Neural cell (in vitro differentiated cells): Measurements from ENCODE around the gene ACYP2. TPM values are rescaled to one million over a fixed set of nuclear protein-coding genes. Genes with fewer than 3 reads are reported as not detected.

Experiments used
- H2AFZ ChIP-seq: fragments of 200-600, 300-800 bp; sonication (generic), shearing (Covaris generic); 2 replicates; pipeline ENCODE4 v1.6.0; 2014; ENCODE audit warnings: low read depth, mild to moderate bottlenecking, antibody characterized with exemption, low read length, moderate library complexity
- H3F3A ChIP-seq: fragments of 200-600 bp; shearing (Covaris generic); 2 replicates; pipeline ENCODE4 v1.6.1; 2016; ENCODE audit warnings: mild to moderate bottlenecking, moderate library complexity, mixed read lengths, antibody characterized with exemption, low read length; ENCODE audit not compliant: insufficient read depth, poor library complexity, severe bottlenecking
- H3K27ac ChIP-seq: fragments of 200-600, 300-800 bp; sonication (generic), shearing (Covaris generic); 2 replicates; pipeline ENCODE4 v1.5.1; 2014; ENCODE audit warnings: mild to moderate bottlenecking, low read length, moderate library complexity
- H3K27me3 ChIP-seq: fragments of 300-800, 200-600 bp; sonication (generic), shearing (Covaris generic); 2 replicates; pipeline ENCODE4 v1.6.0; 2014; ENCODE audit warnings: mild to moderate bottlenecking, low read depth, low read length, moderate library complexity; ENCODE audit not compliant: insufficient read depth
- H3K36me3 ChIP-seq: fragments of 300-800, 200-600 bp; sonication (generic), shearing (Covaris generic); 2 replicates; pipeline ENCODE4 v1.5.1; 2014; ENCODE audit warnings: mild to moderate bottlenecking, antibody characterized with exemption, low read length, moderate library complexity; ENCODE audit not compliant: insufficient read depth
- H3K4me2 ChIP-seq: fragments of 300-800, 200-600 bp; sonication (generic), shearing (Covaris generic); 2 replicates; pipeline ENCODE4 v1.6.0; 2014; ENCODE audit warnings: mild to moderate bottlenecking, low read length
- H3K4me3 ChIP-seq: fragments of 300-800, 200-600 bp; sonication (generic), shearing (Covaris generic); 2 replicates; pipeline ENCODE4 v1.5.1; 2014; ENCODE audit warnings: mild to moderate bottlenecking, low read length, moderate library complexity
- H3K79me2 ChIP-seq: fragments of 200-600 bp; shearing (Covaris generic); replicated peaks from 2 replicates; pipeline ENCODE4 v1.6.0; 2014; ENCODE audit warnings: mild to moderate bottlenecking, low read length, moderate library complexity; ENCODE audit not compliant: insufficient read depth
- H3K9ac ChIP-seq: fragments of 300-800, 200-600 bp; sonication (generic), shearing (Covaris generic); 2 replicates; pipeline ENCODE4 v1.6.1; 2016; ENCODE audit warnings: mild to moderate bottlenecking, low read length, mixed read lengths
- H3K9me2 ChIP-seq: fragments of 200-600 bp; shearing (Covaris generic); 2 replicates; pipeline ENCODE4 v1.6.1; 2016; ENCODE audit warnings: mild to moderate bottlenecking, low read length, mixed read lengths; ENCODE audit not compliant: insufficient read depth
- H3K9me3 ChIP-seq: fragments of 200-600, 300-800 bp; sonication (generic), shearing (Covaris generic); 2 replicates; pipeline ENCODE4 v1.6.1; 2016; ENCODE audit warnings: mild to moderate bottlenecking, mixed run types, low read length, moderate library complexity, mixed read lengths
- H4K20me1 ChIP-seq: fragments of 200-600 bp; shearing (Covaris generic); 2 replicates; pipeline ENCODE4 v1.6.1; 2016; ENCODE audit warnings: mild to moderate bottlenecking, mixed run types; ENCODE audit not compliant: insufficient read depth
- EZH2 ChIP-seq: fragments of 200-600, 300-800 bp; shearing (Covaris generic), sonication (generic); IDR thresholded peaks from 2 replicates; pipeline ENCODE4 v1.6.1; 2014; ENCODE audit warnings: antibody characterized with exemption, low read length, borderline replicate concordance, mild to moderate bottlenecking; ENCODE audit not compliant: insufficient read depth, poor library complexity, severe bottlenecking
- MXI1 ChIP-seq: fragments of 450-650 bp; conservative IDR thresholded peaks from 2 replicates; pipeline ENCODE4 v1.6.1; 2014; ENCODE audit warnings: antibody characterized with exemption, mild to moderate bottlenecking; ENCODE audit not compliant: poor library complexity, severe bottlenecking
- polyA plus RNA-seq: library from polyadenylated mRNA; depleted of rRNA; stranded (reverse); fragments of >200 nt; gene quantifications from 2 replicates; pipeline ENCODE4 v1.2.3, GENCODE V29; 2014
- TF ChIP-seq, protein P1 (sequence below): fragments of 450-650 bp; IDR thresholded peaks from 2 replicates; pipeline ENCODE4 v1.5.1; 2014; ENCODE audit warnings: antibody characterized with exemption, mild to moderate bottlenecking, moderate library complexity; ENCODE audit not compliant: poor library complexity, severe bottlenecking
- TF ChIP-seq, protein P2 (sequence below): IDR thresholded peaks from 2 replicates; pipeline ENCODE4 v1.6.1; 2012; ENCODE audit warnings: borderline replicate concordance

ACYP2 gene
- polyA plus RNA-seq, 1 donor from 2014 or later = 48.2 TPM

- Histone ChIP-seq H3K27me3 (no peaks in the 10 kb centered on the region), H3K9ac (no peak overlapping the region), H3K36me3 (no peaks in the 10 kb centered on the region), H3K79me2 (no peaks in the 10 kb centered on the region), H2AFZ (no peak overlapping the region), H3K4me2 (no peak overlapping the region), H3K9me3 (no peaks in the 10 kb centered on the region), H3K9me2 (no peaks in the 10 kb centered on the region), H3K4me3 (no peak overlapping the region), H3K27ac (no peak overlapping the region), H4K20me1 (no peaks in the 10 kb centered on the region), H3F3A (no peaks in the 10 kb centered on the region)
- no peak for TF ChIP-seq EZH2
- TF ChIP-seq, protein P1, sequence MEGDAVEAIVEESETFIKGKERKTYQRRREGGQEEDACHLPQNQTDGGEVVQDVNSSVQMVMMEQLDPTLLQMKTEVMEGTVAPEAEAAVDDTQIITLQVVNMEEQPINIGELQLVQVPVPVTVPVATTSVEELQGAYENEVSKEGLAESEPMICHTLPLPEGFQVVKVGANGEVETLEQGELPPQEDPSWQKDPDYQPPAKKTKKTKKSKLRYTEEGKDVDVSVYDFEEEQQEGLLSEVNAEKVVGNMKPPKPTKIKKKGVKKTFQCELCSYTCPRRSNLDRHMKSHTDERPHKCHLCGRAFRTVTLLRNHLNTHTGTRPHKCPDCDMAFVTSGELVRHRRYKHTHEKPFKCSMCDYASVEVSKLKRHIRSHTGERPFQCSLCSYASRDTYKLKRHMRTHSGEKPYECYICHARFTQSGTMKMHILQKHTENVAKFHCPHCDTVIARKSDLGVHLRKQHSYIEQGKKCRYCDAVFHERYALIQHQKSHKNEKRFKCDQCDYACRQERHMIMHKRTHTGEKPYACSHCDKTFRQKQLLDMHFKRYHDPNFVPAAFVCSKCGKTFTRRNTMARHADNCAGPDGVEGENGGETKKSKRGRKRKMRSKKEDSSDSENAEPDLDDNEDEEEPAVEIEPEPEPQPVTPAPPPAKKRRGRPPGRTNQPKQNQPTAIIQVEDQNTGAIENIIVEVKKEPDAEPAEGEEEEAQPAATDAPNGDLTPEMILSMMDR = no peak
- TF ChIP-seq, protein P2, sequence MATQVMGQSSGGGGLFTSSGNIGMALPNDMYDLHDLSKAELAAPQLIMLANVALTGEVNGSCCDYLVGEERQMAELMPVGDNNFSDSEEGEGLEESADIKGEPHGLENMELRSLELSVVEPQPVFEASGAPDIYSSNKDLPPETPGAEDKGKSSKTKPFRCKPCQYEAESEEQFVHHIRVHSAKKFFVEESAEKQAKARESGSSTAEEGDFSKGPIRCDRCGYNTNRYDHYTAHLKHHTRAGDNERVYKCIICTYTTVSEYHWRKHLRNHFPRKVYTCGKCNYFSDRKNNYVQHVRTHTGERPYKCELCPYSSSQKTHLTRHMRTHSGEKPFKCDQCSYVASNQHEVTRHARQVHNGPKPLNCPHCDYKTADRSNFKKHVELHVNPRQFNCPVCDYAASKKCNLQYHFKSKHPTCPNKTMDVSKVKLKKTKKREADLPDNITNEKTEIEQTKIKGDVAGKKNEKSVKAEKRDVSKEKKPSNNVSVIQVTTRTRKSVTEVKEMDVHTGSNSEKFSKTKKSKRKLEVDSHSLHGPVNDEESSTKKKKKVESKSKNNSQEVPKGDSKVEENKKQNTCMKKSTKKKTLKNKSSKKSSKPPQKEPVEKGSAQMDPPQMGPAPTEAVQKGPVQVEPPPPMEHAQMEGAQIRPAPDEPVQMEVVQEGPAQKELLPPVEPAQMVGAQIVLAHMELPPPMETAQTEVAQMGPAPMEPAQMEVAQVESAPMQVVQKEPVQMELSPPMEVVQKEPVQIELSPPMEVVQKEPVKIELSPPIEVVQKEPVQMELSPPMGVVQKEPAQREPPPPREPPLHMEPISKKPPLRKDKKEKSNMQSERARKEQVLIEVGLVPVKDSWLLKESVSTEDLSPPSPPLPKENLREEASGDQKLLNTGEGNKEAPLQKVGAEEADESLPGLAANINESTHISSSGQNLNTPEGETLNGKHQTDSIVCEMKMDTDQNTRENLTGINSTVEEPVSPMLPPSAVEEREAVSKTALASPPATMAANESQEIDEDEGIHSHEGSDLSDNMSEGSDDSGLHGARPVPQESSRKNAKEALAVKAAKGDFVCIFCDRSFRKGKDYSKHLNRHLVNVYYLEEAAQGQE = no peak
Observed at GRCh38 chr2:54148391-54148790, 33.0 kb downstream of the ACYP2 start.

GRCh38 chr2:54149638-54150441 is 34.4 kb downstream of the ACYP2 start:
- no peak overlapping the region for H3K9ac ChIP-seq
- H3K9me2 ChIP-seq = no peaks in the 10 kb centered on the region
- no peaks in the 10 kb centered on the region for H3K36me3 ChIP-seq
- TF ChIP-seq EZH2 = no peak
- no peak for TF ChIP-seq MXI1
- TF ChIP-seq, protein P2 = no peak
- TF ChIP-seq, protein P1 = no peak
- no peak overlapping the region for H3K27ac ChIP-seq
- H3F3A ChIP-seq = no peaks in the 10 kb centered on the region
- no peak overlapping the region for H2AFZ ChIP-seq
- H3K4me2 ChIP-seq = no peak overlapping the region
- H3K9me3 ChIP-seq = no peaks in the 10 kb centered on the region
- H3K4me3 ChIP-seq = no peak overlapping the region
- H3K27me3 ChIP-seq = no peaks in the 10 kb centered on the region
- no peaks in the 10 kb centered on the region for H3K79me2 ChIP-seq
- no peaks in the 10 kb centered on the region for H4K20me1 ChIP-seq
